NCI-H1105 (cell line): Measurements from ENCODE around the gene SH3BP2.

Experiments used
- DNase-seq: peaks from one replicate; lab custom pipeline; 2025; lab: John Stamatoyannopoulos, UW

Gene SH3BP2

GRCh38 chr4:2819244-2820215, 26.6 kb downstream of the SH3BP2 start:
- no peak for DNase-seq

GRCh38 chr4:2820216-2820982, 27.5 kb downstream of the SH3BP2 start:
- no peak for DNase-seq

- DNase-seq: no peak
These were observed 29.8 kb downstream of the SH3BP2 start for GRCh38 chr4:2822461-2823300.

- no peak for DNase-seq
These were observed 30.4 kb downstream of the SH3BP2 start for GRCh38 chr4:2823301-2823670.

- DNase-seq: no peak
These were observed 30.9 kb downstream of the SH3BP2 start for GRCh38 chr4:2823671-2824328.

GRCh38 chr4:2824329-2824835, 31.5 kb downstream of the SH3BP2 start:
- no peak for DNase-seq

- DNase-seq: no peak
These were observed 32.0 kb downstream of the SH3BP2 start for GRCh38 chr4:2824836-2825381.

GRCh38 chr4:2825740-2826139, 32.9 kb downstream of the SH3BP2 start:
- no peak for DNase-seq

GRCh38 chr4:2827071-2827873, 34.4 kb downstream of the SH3BP2 start:
- DNase-seq: no peak

- DNase-seq: no peak
These were observed 35.2 kb downstream of the SH3BP2 start for GRCh38 chr4:2827874-2828751.

- DNase-seq: no peak
These were observed 35.9 kb downstream of the SH3BP2 start for GRCh38 chr4:2828758-2829181.

- DNase-seq: no peak
These were observed 36.5 kb downstream of the SH3BP2 start for GRCh38 chr4:2829321-2829932.

- no peak for DNase-seq
These were observed 37.1 kb downstream of the SH3BP2 start for GRCh38 chr4:2829933-2830451.

GRCh38 chr4:2830632-2831610, 38.0 kb downstream of the SH3BP2 start:
- DNase-seq: no peak

- no peak for DNase-seq
These were observed 38.9 kb downstream of the SH3BP2 start for GRCh38 chr4:2831611-2832308.

GRCh38 chr4:2832309-2832980, 39.6 kb downstream of the SH3BP2 start:
- DNase-seq: no peak
